NCI-H2196 (cell line): ENCODE data around the gene CCDC110.

Experiments
- DNase-seq: peaks from one replicate; lab custom pipeline; 2025; ENCODE audit not compliant: unreplicated experiment; lab: John Stamatoyannopoulos, UW

The CCDC110 gene

DNA sequence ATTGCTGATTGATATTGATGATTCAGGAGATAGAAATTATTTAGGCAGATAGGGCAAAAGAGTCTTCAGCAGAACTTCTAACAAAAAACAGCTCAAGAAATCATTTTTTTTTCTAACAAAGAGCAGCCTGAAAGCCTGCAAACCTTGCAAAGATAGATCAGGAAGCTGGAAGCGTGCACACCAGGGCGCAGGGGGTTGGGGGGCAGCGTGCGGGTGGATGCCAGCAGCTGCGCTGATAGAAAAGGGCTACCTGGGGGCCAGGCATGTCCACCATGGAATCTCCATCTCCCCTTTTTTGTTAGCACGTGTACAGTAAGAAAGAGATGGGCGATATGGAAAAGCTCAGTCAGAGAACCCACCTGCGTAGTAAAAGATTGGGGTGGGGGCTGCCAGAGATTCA is 1.7 kb upstream of the CCDC110 start:
- no peak for DNase-seq

DNA sequence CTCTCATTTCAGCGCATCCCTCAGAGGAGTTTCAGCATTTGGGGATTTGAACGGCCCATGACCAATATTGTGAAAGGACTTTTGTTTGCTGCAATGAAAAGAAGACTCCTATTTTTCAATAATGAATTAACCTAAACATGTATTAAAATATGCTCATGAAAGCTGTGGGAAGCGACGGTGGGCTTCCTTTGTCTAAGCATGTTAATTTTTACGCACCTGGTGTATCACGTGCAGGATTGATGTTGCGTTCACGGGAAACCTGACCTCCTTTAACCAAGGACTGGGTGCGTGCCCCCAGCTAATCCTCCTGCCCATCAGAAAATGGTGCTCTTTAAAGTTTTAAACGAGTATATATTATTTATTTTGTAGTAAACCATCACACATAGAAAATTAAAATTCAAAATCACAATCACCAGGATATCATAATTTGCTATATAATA is 590 bp upstream of the CCDC110 start:
- no peak for DNase-seq

GRCh38 chr4:185470501-185471195 is 885 bp downstream of the CCDC110 start:
- peak; percentile 34 for DNase-seq

- DNase-seq, result no peak
Measured at GRCh38 chr4:185469580-185470154, 1.9 kb downstream of the CCDC110 start.

DNA sequence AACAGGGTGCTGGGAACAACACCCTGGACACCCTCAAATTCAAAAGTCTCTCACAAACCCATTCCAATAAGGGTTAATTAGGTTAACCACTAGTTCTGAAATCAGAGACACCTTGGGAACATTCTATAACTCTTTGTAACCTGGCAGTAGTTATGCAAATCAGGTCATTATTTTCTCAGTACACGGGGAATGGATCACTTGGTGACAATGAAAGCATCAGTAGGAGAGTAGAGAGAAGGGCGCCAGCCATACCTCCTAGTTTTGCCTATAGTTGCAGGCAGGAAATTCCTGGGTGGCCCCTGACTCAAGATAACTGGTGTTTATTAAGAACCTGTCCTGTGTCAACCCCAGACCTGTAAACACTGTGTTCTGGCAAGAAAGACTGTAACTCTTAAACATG is 2.5 kb downstream of the CCDC110 start:
- DNase-seq, result no peak

DNA sequence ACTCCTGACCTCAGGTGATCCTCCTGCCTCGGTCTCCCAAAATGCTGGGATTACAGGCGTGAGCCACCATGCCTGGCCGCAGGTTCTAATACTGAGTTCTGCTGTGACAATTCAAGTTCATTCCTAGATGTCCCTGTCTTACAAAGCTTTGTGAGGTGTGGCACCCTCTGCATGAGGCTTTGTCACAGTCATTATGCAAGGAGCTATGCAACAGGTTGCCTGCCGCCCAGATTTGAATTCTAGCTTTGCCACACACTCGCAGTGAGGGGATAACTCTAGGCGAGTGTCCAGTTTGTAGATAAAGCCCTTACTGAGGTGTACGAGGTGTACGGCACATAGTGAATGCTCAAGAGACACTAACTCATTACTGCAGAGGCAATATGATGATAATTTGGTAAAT is 3.5 kb downstream of the CCDC110 start:
- no peak for DNase-seq

GRCh38 chr4:185467101-185467500 is 4.4 kb downstream of the CCDC110 start:
- DNase-seq, result no peak

GRCh38 chr4:185465707-185466106 is 5.8 kb downstream of the CCDC110 start:
- no peak for DNase-seq

DNA sequence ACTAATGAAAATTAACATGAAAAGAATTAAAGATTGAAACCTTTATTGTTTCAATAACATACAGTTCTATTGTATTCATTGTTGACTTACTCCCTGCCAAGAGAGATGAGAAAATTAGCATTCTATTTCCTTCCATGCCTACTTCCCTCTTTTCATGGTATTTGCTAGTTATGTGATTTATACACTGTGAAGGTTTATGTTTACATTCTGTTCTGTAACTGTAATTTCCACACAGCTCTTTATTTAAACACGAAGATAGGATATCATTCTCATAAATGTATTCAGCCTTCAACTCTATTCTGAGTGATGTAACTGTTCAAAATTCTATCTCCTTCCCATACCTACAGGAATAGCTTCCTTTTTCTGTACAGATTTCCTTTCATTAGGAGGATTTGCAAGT is 6.6 kb downstream of the CCDC110 start:
- no peak for DNase-seq

GRCh38 chr4:185464183-185464582 is 7.3 kb downstream of the CCDC110 start:
- no peak for DNase-seq

DNA sequence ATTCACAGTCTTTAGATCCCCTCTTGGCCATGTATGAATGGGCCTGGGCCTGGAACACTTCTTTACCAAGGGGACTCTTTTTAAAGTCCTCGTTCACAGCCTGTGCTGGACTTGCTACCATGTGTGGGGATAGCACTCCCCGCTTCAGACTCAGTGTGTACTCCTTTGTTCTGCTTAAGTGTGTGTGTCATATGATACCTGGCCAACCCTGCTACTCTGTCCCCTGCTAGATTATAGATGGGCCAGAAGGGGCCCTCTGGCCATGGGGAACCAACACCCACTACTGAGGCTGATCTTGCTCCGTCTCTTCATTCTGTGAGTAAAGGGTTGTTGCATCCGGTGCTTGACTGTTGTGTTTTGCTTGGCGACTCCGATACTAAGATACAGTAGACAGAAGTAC is 8.0 kb downstream of the CCDC110 start:
- DNase-seq, result no peak

GRCh38 chr4:185461565-185461964 is 10.0 kb downstream of the CCDC110 start:
- no peak for DNase-seq

DNA sequence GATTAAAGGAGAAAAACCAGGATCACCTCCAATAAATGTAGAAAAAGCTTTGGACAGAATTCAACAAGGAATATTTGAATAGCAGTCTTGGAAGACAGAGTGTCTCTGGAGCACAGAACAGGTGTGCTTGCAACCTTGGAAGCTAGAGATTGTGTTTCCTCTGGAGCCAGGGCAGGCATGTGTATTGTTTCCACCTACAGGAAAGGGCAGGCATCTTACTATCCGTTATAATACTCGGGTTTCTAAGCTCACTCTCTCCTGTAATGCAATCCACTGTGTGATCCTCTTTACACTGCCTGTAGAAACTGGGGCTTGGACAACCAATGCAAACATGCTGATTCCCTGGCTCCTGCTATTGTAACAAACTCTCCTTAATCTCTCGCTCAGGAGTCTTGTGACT is 14.4 kb downstream of the CCDC110 start:
- DNase-seq, result peak; percentile 9

- DNase-seq, result no peak
Measured at GRCh38 chr4:185456131-185456530, 15.4 kb downstream of the CCDC110 start.

- DNase-seq, result no peak
Measured at GRCh38 chr4:185445209-185445608, 26.3 kb downstream of the CCDC110 start.

GRCh38 chr4:185441479-185441878 is 30.1 kb downstream of the CCDC110 start:
- no peak for DNase-seq

GRCh38 chr4:185437809-185438208 is 33.7 kb downstream of the CCDC110 start:
- no peak for DNase-seq

DNA sequence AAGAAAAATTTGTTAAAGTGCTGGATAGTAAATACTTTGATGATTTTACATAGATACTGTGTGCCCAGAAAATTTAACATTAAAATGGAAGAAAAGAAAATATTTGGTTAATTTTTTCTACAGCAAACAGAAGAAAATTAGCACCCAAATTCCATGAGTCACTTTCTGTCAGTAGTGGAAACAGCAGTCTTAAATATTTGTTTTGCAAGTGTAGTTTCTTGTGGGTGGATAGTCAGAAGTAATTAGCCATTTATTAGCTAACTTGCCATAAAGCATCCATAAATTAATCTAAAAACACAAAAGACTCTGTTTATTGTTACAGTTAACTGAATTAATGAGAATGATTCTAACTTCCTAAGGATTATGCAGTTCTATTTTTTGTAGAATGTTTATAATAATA is 36.1 kb downstream of the CCDC110 start:
- DNase-seq, result no peak

GRCh38 chr4:185429660-185430059 is 41.9 kb downstream of the CCDC110 start:
- DNase-seq, result no peak

DNA sequence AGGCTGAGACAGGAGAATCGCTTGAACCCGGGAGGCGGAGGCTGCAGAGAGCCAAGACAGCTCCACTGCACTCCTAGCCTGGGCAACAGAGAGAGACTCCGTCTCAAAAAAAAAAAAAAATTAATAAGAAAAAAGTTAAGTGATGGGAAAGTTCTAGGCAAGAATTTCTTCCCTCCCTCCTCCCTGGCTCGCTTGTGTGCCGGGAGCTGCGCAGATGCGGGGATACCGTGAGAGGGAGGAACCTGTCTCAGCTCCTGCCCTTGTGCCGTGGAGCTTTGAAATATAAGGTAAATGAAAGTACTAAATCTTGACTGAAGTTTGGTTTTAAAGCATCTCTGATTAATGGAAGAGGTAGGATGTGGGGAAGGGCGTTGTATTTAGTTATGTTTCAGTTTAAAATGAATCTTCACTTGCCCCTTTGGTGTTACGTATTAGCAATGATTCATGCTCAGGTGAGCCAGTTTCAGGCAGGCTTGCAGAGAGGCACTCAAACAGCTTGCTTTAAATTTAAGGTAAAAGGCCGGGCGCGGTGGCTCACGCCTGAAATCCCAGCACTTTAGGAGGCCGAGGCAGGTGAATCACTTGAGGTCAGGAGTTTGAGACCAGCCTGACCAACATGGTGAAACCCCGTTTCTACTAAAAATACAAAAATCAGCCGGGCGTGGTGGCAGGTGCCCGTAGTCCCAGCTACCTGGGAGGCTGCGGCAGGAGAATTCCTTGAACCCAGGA is 44.4 kb downstream of the CCDC110 start:
- DNase-seq, result no peak

- DNase-seq, result peak; percentile 74
Measured at GRCh38 chr4:185425647-185426352, 45.7 kb downstream of the CCDC110 start, which contains the start of gene UFSP2. UFSP2 (minus strand) TSS chr4:185425964; CDS start chr4:185425868, 96 bp downstream.
